Measurements from ENCODE around the gene SCMH1. TPM values are rescaled to one million over a fixed set of nuclear protein-coding genes. Genes with fewer than 3 reads are reported as not detected.

The SCMH1 gene
- total RNA-seq, 1 experiment from 2014 or later: 16.5 TPM

DNA sequence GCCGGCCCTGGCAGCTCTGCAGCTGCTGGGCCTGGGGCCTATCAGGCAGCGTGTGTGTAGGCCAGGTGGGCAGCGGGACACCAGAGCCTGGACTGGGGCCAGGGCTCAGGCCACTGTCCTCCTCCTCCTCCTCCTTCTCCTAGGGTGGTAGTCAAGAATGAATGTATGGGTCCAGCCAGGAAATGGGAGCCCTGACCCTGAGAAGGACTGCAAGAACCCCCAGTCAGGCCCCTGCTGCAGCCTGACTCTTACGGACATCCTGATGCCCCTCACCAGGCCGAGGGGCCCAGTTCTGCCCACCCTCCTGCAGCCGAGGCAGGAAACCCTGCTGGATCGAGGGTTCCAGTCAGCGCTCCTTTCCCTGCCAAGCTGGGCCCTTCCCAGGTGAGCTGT lies 224.1 kb downstream of the SCMH1 start:
- Histone ChIP-seq H3K27me3 (ENCODE audit: insufficient read depth, low read length) (no peaks in the 10 kb centered on the region), H3K14ac (ENCODE audit: insufficient read depth, low read length) (no peak overlapping the region), H3K27ac (ENCODE audit: insufficient read length, low read depth, low read length) (no peak overlapping the region), H3K56ac (ENCODE audit: insufficient read length, low read depth, low read length) (no peak overlapping the region), H3K4ac (ENCODE audit: low read depth, low read length) (no peak overlapping the region), H2AFZ (ENCODE audit: low read length) (no peak overlapping the region), H3K9me3 (ENCODE audit: control insufficient read depth, low read depth, low read length) (no peaks in the 10 kb centered on the region), H2BK15ac (ENCODE audit: low read depth, low read length) (no peak overlapping the region), H2BK120ac (ENCODE audit: low read depth, low read length, poor library complexity, severe bottlenecking) (no peak overlapping the region), H4K20me1 (ENCODE audit: control insufficient read depth, insufficient read depth, insufficient read length) (no peaks in the 10 kb centered on the region), H3K23me2 (ENCODE audit: insufficient read length, low read depth, low read length, poor library complexity, severe bottlenecking) (no peaks in the 10 kb centered on the region), H2BK12ac (ENCODE audit: insufficient read length, low read depth, low read length) (no peak overlapping the region), H3K4me2 (ENCODE audit: insufficient read depth, insufficient read length, low read length) (no peak overlapping the region), H4K8ac (replicated peaks; ENCODE audit: insufficient read length, low read depth, low read length) (no peak overlapping the region), H3K23ac (ENCODE audit: insufficient read length, low read depth, low read length) (no peak overlapping the region), H2AK5ac (ENCODE audit: insufficient read length, low read length) (no peak overlapping the region), H2BK20ac (ENCODE audit: low read depth, low read length, poor library complexity, severe bottlenecking) (no peak overlapping the region), H3K9ac (ENCODE audit: extremely low read depth, insufficient read length, low read length) (no peak overlapping the region), H2BK5ac (ENCODE audit: insufficient read length, low read length) (no peak overlapping the region), H4K91ac (ENCODE audit: insufficient read length, low read depth, low read length) (no peak overlapping the region), H3T11ph (ENCODE audit: low read length) (no peak overlapping the region), H3K4me1 (ENCODE audit: insufficient read depth, low read length) (no peaks in the 10 kb centered on the region), H3K18ac (ENCODE audit: insufficient read length, low read depth, low read length) (no peak overlapping the region), H3K79me2 (ENCODE audit: insufficient read depth, low read length) (no peaks in the 10 kb centered on the region), H3K79me1 (ENCODE audit: insufficient read depth, low read depth, low read length, poor library complexity, severe bottlenecking) (no peaks in the 10 kb centered on the region), H4K5ac (ENCODE audit: insufficient read length, low read depth, low read length) (no peak overlapping the region)
- H3K4me1 Mint-ChIP-seq: peaks cover 8 to 11% of the 10 kb centered on the region in 2 experiments
- DNase-seq: no peak
- H3K27ac Mint-ChIP-seq: no peak overlapping the region
- H3K9me3 Mint-ChIP-seq: no peaks in the 10 kb centered on the region
- no peak overlapping the region for H3K4me3 Mint-ChIP-seq
- no CpG with 5 or more reads among the region's 8 CpGs for WGBS (ENCODE audit: extremely low coverage, insufficient read length, low lambda C conversion rate)
- peaks cover 6% of the 10 kb centered on the region for H3K27me3 Mint-ChIP-seq (ENCODE audit: low read depth)
- peaks cover 13 to 55% (median 50%) of the 10 kb centered on the region in 3 experiments; a peak in 6 of 7 replicates for H3K36me3 Mint-ChIP-seq (ENCODE audit: insufficient read depth in 1 of 3, low read depth in 3 of 3)
- TF ChIP-seq, protein P1, sequence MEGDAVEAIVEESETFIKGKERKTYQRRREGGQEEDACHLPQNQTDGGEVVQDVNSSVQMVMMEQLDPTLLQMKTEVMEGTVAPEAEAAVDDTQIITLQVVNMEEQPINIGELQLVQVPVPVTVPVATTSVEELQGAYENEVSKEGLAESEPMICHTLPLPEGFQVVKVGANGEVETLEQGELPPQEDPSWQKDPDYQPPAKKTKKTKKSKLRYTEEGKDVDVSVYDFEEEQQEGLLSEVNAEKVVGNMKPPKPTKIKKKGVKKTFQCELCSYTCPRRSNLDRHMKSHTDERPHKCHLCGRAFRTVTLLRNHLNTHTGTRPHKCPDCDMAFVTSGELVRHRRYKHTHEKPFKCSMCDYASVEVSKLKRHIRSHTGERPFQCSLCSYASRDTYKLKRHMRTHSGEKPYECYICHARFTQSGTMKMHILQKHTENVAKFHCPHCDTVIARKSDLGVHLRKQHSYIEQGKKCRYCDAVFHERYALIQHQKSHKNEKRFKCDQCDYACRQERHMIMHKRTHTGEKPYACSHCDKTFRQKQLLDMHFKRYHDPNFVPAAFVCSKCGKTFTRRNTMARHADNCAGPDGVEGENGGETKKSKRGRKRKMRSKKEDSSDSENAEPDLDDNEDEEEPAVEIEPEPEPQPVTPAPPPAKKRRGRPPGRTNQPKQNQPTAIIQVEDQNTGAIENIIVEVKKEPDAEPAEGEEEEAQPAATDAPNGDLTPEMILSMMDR (conservative IDR thresholded peaks at IDR 0.05): no peak

Measured in H9 (cell line).